GM21786 (cell line): ENCODE data around the gene RGL4.

ENCODE experiments used
- ATAC-seq: cut with Tn5 transposase; IDR thresholded peaks from one replicate; pipeline ENCODE4 v1.9.1; 2021; ENCODE audit not compliant: unreplicated experiment

Gene RGL4

DNA sequence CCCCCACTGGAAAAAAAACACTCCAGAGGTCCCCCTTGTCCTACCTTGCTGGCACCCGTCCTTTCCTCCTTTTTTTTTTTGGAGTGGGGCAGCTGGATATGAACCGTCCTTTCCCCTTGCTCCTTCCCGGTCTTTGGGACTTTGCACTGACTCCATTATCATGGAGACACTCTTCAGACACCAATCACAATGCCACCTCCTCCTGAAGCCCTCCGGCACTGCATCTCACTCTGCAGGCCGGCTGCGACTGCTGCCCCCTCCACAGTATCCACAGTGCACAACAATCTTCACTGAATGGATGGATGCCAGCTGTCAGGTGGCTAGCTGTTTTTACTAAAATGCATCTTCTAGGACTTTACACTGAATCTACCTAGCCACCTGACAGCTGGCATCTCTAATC, 12.7 kb upstream of the RGL4 start:
- no peak for ATAC-seq

DNA sequence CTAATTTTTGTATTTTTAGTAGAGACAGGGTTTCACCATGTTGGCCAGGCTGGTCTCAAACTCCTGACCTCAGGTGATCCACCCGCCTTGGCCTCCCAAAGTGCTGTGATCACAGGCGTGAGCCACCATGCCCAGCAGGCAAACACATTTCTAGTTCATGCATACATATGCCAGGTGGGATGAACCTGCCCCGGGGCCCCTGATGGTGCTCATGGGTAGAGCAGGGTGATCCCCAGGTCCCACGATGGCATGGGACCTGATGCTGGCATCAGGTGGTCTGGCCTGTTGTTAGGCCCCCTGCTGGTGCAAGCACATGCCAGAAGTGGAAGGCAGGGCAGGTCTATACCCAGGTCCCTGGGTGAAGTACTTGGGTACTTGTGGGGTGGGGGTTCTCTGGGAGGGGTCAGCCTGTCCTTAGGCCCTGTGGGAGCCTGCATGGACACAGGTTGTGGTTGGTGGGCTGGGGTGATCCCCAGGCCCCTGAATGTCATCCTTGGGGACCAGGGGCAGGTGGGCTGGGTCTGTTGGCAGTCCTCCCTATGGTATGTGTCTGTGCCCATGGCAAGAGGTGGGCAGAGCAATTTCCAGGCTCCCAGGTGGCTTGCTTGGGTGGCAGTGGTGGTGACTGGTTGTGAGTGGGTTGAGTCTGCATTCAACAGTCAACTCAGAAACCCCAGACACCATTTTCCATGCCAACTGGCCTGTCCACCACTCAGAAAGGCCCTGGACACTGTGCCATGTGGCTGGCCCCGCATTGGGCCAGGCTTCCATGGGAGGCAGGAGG, 9.6 kb upstream of the RGL4 start:
- no peak for ATAC-seq

DNA sequence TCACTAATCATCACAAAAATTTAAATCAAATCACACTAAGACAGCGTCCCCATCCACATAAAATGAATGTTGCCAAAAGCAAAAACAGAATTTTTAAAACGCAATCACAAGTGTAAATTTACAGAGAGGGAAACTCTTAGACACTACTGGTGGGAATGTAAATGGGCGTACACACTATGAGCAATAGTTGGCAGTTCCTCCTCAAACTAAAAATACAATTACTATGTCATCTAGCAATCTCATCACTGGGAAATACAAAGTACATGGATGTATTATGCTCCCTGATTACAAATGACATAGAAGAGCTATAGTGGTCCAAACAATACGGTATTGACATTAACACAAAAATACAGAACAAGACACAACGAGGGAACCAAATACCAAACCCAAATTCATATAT, 8.7 kb upstream of the RGL4 start:
- ATAC-seq = no peak

DNA sequence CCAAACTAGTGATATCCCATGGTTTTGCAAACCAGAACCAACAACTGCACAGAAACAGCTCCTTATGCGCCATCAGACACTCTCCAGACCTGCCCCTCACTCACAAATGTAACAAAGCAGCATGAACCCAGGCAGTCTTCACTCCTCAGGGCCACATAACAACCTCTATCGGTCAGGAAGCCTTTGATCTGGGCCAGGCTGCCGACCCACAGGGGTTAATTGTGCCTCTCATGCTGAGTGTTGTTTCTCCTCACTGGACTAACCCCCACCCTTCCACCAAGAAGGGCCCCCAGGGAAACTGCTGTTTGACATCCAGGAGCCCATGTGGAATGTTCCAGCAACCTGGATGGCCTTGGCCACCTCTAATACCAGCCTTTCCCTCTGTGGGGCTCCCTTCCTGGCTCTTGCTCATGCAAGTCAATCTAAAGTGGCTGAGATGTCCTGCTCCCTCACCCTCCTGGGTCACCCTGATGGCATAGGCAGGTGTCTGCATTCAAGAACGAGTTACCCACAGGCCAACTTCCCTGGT, 7.9 kb upstream of the RGL4 start:
- no peak for ATAC-seq

DNA sequence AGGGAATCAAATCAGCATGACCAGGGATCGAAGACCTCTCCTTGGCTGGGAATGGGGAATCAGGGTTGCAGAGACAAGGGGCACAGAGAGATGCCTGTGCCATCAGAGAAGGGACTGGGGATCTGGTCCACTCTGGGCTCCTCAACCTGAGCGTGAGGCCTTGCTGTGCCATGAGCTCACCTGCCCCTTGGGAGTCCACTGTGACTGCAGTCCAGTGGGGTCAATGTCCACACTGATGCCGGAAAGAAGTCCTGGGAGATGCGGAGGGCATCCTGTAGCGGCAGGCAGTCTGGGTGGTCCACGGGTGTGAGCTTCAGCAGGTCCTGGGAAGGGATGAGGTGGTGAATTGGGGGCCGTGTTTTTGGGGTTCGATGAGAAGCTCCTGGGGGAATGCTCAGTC, 7.3 kb upstream of the RGL4 start:
- ATAC-seq = no peak

DNA sequence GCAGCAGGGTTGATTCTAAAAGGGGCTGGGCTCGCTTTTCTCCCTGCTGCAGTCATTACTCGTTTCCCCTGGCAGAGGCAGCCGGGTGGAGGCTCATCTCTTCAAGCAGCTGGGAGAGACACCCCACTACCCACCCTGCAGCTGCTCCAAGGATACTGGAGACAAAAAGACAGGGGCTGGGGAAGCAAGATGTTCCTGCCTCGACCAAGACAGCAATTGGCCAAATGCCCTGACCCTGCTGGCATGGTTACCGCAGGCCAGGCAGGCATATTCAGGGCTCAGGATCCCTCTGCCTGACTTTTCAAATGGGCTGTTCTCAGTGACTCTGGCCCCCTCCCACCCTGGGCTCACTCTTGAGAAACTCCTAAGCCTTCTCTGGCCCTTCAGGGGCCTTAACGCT, 6.8 kb upstream of the RGL4 start:
- ATAC-seq = no peak

DNA sequence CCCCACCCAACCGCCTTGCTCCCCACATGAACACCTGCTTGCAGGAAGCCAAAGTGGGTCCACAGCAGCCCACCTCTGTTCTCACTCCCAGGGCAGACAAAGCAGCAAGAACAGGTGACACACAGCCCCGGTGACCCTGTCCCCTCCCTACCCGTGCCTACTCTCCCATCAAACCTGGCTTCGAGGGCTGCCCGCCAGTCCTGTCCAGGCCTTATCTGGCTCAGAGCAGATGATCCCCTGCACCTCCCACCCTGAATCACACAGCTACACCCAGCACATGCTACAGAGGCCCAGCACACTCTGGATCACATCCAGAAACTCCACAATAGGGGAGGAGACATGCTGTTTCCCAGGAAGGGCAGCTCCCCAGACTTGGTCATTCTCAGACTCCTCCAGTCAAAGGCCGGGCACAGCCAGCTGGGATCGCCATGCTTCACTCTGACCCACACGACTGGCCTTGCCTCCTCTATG, 6.2 kb upstream of the RGL4 start:
- no peak for ATAC-seq

DNA sequence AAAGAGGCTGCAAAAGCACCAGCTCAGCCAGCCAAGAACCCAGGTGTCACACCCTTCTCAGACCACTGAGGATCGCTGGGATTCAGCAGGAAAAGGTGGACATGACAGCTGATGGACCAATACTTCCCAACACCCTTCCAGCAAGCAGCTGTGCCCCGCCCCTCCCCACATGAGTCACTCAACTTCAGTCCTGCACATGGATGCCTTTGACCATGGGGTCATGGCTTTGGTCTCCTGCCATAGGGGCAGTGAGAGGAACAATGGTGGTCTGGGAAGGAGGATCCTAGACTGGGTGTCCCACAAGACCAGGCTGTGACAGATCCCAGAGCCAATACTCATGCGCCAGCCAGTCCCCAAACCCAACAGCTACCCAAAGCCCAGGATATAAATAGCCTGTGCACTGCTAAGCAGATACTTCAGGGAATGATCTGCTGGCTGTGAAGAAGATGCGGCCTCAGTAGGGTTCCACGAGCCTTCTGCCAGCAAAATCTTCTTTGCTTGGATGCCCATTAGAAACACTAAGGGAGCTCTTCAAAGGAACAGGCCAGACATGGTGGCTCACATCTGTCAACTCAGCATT, 5.5 kb upstream of the RGL4 start:
- ATAC-seq = no peak

DNA sequence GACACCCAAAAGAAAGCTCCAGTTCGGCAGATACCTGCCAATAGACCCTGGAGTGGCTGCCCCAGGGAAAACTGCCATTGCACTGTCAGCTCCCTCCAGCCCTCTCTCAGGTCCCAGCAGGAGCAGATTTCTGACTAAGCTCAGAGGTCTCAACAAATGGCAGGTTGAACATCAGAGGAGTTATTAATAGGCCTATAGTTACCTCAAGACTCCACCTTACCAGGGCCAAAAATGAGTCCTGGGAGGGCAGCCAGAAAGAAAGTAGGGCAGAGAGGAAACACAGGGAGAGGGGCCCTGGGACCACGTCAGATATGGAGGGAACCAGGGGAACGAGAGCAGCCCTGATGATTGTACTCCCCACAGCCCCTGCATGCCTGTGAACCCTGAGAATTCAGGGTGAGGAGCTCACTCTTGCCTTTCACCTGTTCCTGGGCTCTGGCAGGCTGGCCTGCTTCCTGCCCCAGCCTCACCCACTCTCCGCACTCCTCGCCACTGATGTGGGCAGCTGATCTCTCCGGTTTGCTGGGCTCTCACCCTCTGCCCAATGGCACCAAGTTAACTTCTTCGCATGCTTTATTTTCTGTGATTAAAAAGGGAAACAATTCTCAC, 4.3 kb upstream of the RGL4 start:
- ATAC-seq = no peak

DNA sequence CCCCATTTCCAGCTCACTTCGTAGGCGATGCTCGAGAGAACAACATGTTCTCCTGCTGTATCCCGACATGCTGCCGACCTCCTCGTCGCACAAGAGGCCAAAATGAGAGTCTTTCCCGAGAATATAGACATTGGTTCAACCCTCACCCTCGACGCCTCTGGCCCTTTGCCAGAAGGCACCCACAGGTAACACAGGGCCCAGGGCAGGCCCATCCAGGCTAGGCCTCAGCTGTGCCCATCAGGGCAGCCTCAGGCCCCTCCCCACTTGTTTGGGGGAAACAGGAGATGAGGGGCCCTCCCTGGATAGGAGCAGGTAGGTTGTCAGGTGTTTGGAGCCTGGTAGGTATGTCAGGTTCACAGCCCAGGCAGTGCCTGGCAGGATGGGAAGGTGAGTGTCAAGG, 2.7 kb upstream of the RGL4 start:
- no peak for ATAC-seq

DNA sequence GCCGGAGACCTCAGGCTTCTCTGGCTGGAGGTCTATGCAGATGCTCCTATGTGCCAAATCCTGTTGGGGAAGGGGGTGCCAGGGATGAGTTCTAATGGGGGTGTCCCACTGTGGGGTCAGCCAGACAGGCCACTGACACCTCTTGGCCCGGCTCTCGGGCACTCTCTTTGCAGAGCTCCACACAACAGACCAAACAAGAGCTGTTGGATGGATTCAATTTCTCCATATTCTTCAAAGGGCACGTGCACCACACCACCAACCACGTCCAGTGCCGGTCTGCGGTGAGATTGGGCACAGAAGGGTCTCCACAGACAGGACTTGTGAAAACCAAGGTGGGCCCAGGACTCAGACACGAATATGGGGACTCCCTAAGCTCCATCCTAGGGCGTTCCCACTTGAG, 2.2 kb upstream of the RGL4 start:
- no peak for ATAC-seq

DNA sequence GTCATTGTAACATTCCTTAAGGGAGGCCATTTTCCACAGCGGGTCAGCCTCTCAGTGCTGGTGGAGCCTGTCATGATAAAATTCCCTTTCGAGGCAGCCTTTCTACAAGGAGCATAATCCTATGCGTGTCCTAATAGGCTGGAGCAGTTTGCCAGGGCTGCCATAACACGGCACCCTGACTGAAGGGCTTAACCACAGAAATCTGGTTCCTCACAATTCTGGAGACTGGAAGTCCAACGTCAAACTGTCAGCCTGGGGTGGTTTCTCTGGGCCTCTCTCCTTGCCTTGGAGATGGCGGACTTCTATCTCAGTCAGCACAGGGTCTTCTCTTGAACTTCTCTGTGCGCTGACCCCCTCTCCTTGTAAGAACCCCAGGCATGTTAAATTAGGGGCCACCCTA, 1.4 kb upstream of the RGL4 start:
- no peak for ATAC-seq

DNA sequence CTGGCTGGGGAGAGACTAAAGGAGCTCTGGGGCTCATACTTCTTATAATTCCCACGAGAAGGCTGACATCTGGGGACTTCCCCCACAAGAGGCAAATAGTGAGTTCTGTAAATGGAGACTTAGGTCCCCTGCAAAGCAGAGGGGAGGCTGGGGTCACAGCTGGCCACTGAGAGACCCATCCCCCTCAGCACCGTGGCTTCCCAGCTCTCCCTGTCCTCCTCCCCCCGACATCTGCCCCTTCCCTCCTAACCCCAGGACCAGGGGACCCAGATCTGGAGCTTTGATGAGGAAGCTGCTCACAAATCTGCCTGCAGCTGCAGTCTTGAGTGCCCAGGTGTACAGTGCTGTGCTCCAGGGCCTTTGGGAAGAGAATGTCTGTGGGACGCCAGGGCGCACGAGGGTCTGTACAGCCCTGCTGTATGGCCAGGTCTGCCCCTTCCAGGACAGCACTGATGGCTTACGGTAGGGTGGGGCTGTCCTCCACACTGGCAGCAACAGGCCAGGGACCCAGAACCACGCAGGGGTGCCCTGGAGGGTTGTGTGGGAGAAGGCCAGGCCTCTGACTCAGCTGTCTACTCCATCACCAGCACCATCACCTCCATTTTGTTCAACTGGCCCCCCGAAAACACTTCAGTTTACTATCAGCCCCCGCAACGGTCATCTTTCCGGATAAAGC, 1.1 kb downstream of the RGL4 start:
- no peak for ATAC-seq

DNA sequence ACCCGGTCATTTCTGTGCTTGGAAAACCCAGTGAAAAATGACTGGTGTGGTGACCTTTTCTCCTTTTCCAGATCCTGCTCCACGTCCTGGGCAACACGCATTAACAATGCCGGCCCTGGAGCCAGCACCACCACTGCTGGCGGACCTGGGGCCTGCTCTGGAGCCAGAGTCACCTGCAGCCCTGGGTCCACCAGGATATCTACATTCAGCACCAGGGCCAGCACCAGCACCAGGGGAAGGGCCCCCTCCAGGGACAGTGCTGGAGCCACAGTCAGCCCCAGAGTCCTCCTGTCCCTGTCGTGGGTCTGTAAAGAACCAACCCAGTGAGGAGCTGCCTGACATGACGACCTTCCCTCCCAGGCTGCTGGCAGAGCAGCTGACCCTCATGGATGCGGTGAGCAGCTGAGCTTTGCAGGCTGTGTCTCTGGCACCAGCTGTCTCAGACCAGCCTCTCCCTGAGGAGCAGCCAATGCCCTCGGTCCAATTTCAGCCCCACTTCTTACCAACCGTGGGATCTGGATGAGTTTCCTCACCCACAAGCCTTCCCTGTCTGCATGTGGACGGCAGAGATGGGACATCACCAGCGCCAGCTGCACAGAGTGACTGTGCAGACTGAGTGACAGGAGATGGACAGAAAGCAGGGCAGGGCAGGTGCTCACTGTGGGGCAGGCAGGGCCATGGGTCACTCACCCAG, 1.9 kb downstream of the RGL4 start:
- no peak for ATAC-seq

DNA sequence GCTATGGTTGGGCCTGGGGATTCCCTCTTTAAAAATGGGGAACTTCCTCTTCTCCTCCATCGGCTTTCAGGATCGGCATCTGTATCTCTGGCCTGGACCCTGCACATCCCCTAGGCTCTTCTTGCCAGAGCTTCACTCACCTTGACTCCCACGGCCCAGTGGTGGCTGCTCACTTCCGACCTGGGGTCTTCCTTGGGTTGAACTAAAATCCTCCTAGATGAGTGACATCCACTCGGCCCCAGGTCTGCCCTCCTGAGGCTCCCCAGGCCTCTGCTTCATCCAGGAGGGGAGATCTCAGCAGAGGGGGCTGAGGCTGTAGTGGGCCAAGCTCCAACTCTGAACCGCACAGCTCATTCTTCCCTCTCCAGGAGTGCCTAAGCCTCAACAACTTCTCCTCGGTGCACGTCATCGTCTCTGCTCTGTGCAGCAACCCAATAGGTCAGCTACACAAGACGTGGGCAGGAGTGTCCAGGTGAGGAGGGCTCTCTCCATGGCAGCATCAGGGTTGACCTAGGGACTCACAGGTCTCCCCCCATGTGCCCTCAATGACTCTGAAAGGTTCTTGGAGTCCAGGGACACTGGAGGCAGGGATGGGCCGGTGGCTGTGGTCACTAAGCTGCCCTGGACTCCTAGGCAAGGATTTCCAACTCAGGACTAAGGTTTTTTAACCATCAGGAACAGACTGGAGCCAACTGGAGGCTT, 3.3 kb downstream of the RGL4 start:
- ATAC-seq = no peak

DNA sequence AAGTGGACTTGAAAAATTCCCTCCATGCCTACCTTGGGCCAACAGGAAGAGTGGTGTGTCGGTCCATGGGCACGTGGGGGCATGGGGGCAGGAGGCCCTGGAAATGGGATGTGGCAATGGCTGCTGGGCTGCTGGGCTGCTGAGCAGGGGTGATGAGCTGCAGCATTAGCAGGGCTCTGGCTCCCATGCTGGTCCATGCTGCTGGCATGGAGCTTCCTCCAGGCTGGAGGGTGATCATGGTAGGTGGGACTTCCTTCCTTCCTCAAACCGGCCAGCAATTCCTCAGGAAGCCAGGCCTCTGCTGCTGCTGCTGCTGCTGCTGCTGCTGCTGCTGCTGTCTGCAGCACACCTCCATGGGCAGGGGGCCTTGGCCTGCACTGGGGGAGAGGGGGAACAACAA, 4.3 kb downstream of the RGL4 start:
- ATAC-seq = no peak

DNA sequence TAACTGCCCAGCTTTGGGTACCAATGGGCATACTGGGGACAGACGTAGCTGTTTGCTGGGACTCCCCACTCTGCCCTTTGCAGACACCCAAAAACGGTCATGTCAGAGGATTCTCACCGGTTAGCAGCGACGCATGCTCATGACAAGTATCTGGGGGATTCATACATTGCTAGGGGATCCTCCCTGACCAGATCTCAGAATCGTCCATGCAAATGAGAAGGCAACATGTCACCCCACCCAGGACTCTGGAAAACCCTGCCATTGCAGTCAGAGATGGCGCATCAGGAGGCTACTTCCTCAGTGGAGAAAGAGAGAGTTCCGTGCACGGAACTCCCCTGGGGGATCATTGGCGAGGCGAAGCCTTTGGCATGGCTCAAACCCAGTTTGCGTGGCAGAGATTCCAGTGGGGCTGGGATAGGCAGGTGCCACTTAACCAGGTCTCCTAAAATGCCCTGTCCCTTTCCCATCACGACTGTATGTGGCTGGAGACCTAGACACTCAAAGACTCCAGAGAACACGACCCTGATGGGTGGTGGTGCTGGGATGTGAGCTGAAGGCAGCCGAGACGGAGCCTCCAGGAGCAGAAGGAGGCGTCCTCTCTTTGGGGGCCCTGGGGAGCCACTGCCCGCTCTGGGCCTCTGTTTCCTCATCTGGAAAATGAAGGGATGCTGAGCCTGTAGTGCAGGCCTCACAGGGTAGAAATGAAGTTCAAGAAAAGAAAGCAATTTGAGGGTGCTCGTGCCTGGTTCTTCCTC, 4.9 kb downstream of the RGL4 start:
- ATAC-seq = no peak

DNA sequence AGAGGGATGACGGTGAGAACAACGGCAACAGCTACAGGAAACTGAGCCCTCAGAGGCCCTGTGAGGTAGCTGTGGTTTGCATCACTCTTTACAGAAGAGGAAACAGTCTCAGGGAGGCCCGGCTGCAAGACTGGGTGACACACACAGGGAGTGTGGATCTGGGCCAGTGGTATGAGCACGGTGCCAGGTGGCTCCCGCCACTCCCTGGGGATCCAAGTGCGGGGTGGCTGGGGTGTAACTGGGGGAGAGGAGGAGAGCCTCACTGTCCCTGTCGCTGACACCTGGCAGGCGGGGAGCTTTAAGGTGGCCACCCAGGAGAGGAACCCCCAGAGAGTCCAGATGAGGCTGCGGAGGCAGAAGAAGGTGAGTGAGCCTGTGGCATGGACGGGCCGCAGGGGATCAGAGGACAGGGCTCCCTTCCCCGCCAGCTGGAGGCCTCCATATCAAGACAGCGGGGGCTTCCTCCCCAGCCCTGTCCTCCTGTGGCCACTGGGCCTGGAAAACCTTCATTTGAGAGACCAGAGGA, 5.6 kb downstream of the RGL4 start:
- no peak for ATAC-seq
